ENCODE data around the gene CELF1.

CELF1 gene

GRCh38 chr11:47509077-47509536 is 43.8 kb downstream of the CELF1 start:
- no peak for DNase-seq (ENCODE audit: low read depth)

- DNase-seq (ENCODE audit: low read depth): no peak
Observed at GRCh38 chr11:47508240-47508957, 44.5 kb downstream of the CELF1 start.

- no peak for DNase-seq (ENCODE audit: low read depth)
Observed at GRCh38 chr11:47507563-47508239, 45.2 kb downstream of the CELF1 start.

GRCh38 chr11:47506795-47507562 is 46.0 kb downstream of the CELF1 start:
- peak; percentile 33 for DNase-seq (ENCODE audit: low read depth)

GRCh38 chr11:47506373-47506772 is 46.6 kb downstream of the CELF1 start:
- no peak for DNase-seq (ENCODE audit: low read depth)

GRCh38 chr11:47504910-47505309 is 48.0 kb downstream of the CELF1 start:
- DNase-seq (ENCODE audit: low read depth): no peak

- no peak for DNase-seq (ENCODE audit: low read depth)
Observed at GRCh38 chr11:47503227-47503626, 49.7 kb downstream of the CELF1 start.

- no peak for DNase-seq (ENCODE audit: low read depth)
Observed at GRCh38 chr11:47502767-47503166, 50.2 kb downstream of the CELF1 start.

GRCh38 chr11:47501101-47501500 is 51.8 kb downstream of the CELF1 start:
- no peak for DNase-seq (ENCODE audit: low read depth)

- no peak for DNase-seq (ENCODE audit: low read depth)
Observed at GRCh38 chr11:47500121-47500520, 52.8 kb downstream of the CELF1 start.

- no peak for DNase-seq (ENCODE audit: low read depth)
Observed at GRCh38 chr11:47499614-47500013, 53.3 kb downstream of the CELF1 start.

GRCh38 chr11:47499161-47499560 is 53.8 kb downstream of the CELF1 start:
- DNase-seq (ENCODE audit: low read depth): no peak

GRCh38 chr11:47498584-47499152 is 54.3 kb downstream of the CELF1 start:
- no peak for DNase-seq (ENCODE audit: low read depth)

- DNase-seq (ENCODE audit: low read depth): no peak
Observed at GRCh38 chr11:47498149-47498548, 54.8 kb downstream of the CELF1 start.

- DNase-seq (ENCODE audit: low read depth): no peak
Observed at GRCh38 chr11:47496808-47497207, 56.1 kb downstream of the CELF1 start.

- DNase-seq (ENCODE audit: low read depth): no peak
Observed at GRCh38 chr11:47495856-47496217, 57.1 kb downstream of the CELF1 start.

GRCh38 chr11:47495011-47495855 is 57.7 kb downstream of the CELF1 start:
- no peak for DNase-seq (ENCODE audit: low read depth)

GRCh38 chr11:47489395-47489755 is 63.6 kb downstream of the CELF1 start:
- no peak for DNase-seq (ENCODE audit: low read depth)

- no peak for DNase-seq (ENCODE audit: low read depth)
Observed at GRCh38 chr11:47488674-47489394, 64.1 kb downstream of the CELF1 start.

GRCh38 chr11:47488111-47488510 is 64.8 kb downstream of the CELF1 start:
- DNase-seq (ENCODE audit: low read depth): no peak

GRCh38 chr11:47487421-47487820 is 65.5 kb downstream of the CELF1 start:
- no peak for DNase-seq (ENCODE audit: low read depth)
